HFFc6 (cell line): ENCODE measurements around the gene BAG1. TPM values are rescaled to one million over a fixed set of nuclear protein-coding genes. Genes with fewer than 3 reads are reported as not detected.

ENCODE experiments used
- DNase-seq: peaks from one replicate; pipeline ENCODE4 v3.0.0-alpha.2; 2018
- H3K27ac Mint-ChIP-seq: 2 replicates; pipeline ENCODE4 v1.8.0; 2020; ENCODE audit warnings: mild to moderate bottlenecking, mixed read lengths
- H3K27me3 Mint-ChIP-seq: 2 replicates; pipeline ENCODE4 v1.8.0; 2021; ENCODE audit warnings: mild to moderate bottlenecking, moderate library complexity, mixed read lengths; ENCODE audit not compliant: insufficient read depth
- H3K36me3 Mint-ChIP-seq: 2 replicates; pipeline ENCODE4 v1.8.0; 2021; ENCODE audit warnings: low read depth, mixed read lengths
- H3K4me1 Mint-ChIP-seq: 2 replicates; pipeline ENCODE4 v1.8.0; 2020; ENCODE audit warnings: low read depth, mixed read lengths
- H3K4me3 Mint-ChIP-seq: 2 replicates; pipeline ENCODE4 v1.8.0; 2020; ENCODE audit warnings: mild to moderate bottlenecking, moderate library complexity, mixed read lengths
- H3K9me3 Mint-ChIP-seq: 2 replicates; pipeline ENCODE4 v1.8.0; 2020; ENCODE audit warnings: mild to moderate bottlenecking, mixed read lengths
- total RNA-seq, 6 experiments: library from RNA; stranded (reverse); fragmentation: NEBNext Ultra II Directional; extraction: Animal tissue kit (Norgen Biotek cat#: 25700); gene quantifications; 2 replicates in 1 of 6; 3 replicates in 5 of 6; pipeline ENCODE4 v1.2.3, GENCODE V29; 2021
- TF ChIP-seq, protein P1 (sequence below): fragments of 200-600 bp; sonication (generic); IDR thresholded peaks from 2 replicates; pipeline ENCODE4 v1.5.0; 2021; ENCODE audit warnings: antibody characterized with exemption, mild to moderate bottlenecking

BAG1 gene
- total RNA-seq, 6 experiments from 2014 or later = 22.5 to 31.3 (median 27.6) TPM

- H3K27me3 Mint-ChIP-seq = peaks cover 3% of the 10 kb centered on the region; the same call in 1 of the 2 replicates
- peaks cover 3% of the 10 kb centered on the region; the same call in 1 of the 2 replicates for H3K36me3 Mint-ChIP-seq
- no peak overlapping the region for H3K4me3 Mint-ChIP-seq
- no peak for DNase-seq
- H3K27ac Mint-ChIP-seq = no peak overlapping the region
- H3K4me1 Mint-ChIP-seq = peaks cover under 1% of the 10 kb centered on the region; the same call in 1 of the 2 replicates
- H3K9me3 Mint-ChIP-seq = no peaks in the 10 kb centered on the region
- TF ChIP-seq, protein P1, sequence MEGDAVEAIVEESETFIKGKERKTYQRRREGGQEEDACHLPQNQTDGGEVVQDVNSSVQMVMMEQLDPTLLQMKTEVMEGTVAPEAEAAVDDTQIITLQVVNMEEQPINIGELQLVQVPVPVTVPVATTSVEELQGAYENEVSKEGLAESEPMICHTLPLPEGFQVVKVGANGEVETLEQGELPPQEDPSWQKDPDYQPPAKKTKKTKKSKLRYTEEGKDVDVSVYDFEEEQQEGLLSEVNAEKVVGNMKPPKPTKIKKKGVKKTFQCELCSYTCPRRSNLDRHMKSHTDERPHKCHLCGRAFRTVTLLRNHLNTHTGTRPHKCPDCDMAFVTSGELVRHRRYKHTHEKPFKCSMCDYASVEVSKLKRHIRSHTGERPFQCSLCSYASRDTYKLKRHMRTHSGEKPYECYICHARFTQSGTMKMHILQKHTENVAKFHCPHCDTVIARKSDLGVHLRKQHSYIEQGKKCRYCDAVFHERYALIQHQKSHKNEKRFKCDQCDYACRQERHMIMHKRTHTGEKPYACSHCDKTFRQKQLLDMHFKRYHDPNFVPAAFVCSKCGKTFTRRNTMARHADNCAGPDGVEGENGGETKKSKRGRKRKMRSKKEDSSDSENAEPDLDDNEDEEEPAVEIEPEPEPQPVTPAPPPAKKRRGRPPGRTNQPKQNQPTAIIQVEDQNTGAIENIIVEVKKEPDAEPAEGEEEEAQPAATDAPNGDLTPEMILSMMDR = no peak
These were observed 19.2 kb downstream of the BAG1 start for GRCh38 chr9:33245341-33245740.

DNA sequence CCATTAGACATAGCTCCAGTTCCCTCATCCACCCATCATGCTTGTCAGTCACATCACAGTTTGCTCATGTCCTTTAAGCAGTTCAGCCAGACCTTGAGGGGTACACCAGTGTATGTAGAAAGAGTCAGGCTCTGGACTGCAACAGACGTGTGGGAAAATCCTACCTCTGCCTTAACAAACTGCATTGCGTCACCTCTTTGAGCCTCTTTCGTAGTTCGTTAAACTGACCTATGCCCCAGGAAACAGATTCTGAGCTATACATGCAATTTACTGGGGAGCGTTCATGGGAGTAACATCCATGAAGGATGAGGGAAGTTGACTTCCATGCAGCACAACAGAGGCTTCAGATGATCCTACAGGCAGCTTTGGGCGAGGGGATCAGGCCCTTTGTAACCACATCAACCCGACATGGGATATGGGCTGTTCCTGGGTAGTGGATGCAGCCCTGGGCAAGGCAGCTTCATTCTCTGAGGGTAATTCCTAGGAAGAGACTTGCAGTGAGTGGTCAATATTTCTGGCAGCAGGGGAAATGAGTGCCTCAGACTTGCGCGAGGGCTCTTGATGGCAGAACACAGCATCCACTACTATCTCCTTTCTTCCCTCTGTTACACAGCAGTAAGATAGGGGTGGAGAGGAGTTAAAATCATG, 20.2 kb downstream of the BAG1 start:
- DNase-seq = no peak
- TF ChIP-seq, protein P1 = no peak
- Mint-ChIP-seq H3K4me3 (no peak overlapping the region), H3K27ac (no peak overlapping the region), H3K4me1 (peaks cover 8% of the 10 kb centered on the region), H3K27me3 (peaks cover 3% of the 10 kb centered on the region; the same call in 1 of the 2 replicates), H3K36me3 (peaks cover 3% of the 10 kb centered on the region; the same call in 1 of the 2 replicates), H3K9me3 (no peaks in the 10 kb centered on the region)

- Mint-ChIP-seq H3K27me3 (peaks cover 3% of the 10 kb centered on the region; the same call in 1 of the 2 replicates), H3K27ac (no peak overlapping the region), H3K4me1 (peaks cover 8% of the 10 kb centered on the region)
These were observed 21.8 kb downstream of the BAG1 start for GRCh38 chr9:33242609-33243134.

DNA sequence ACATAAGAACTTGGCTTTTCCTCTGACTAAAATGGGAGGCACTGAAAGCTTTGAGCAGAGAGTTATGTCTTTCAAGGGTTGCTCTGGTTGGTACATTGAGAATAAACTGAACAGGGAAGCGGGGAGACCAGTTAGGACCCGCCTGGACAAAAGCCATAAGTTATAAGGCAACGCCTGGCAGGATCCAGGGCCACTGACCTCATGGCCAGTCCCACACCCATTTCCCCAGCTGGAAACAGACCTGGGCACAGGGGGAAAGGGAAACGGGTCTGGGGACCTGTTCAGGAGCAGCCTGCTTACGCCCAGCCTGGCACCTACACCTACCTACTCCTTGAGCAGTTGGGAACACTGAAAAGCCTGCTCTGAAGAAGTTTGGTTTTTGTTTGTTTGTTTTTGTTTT, 23.2 kb downstream of the BAG1 start:
- peaks cover 3% of the 10 kb centered on the region; the same call in 1 of the 2 replicates for H3K27me3 Mint-ChIP-seq
- DNase-seq = no peak
- H3K36me3 Mint-ChIP-seq = no peaks in the 10 kb centered on the region
- no peak overlapping the region for H3K27ac Mint-ChIP-seq
- no peaks in the 10 kb centered on the region for H3K9me3 Mint-ChIP-seq
- TF ChIP-seq, protein P1 = no peak
- peaks cover 15% of the 10 kb centered on the region for H3K4me1 Mint-ChIP-seq
- H3K4me3 Mint-ChIP-seq = no peak overlapping the region

More at GRCh38 chr9:33242609-33243134, 21.8 kb downstream of the BAG1 start:
- DNase-seq = no peak
- Mint-ChIP-seq H3K4me3 (no peak overlapping the region), H3K36me3 (no peaks in the 10 kb centered on the region; the same call in 1 of the 2 replicates), H3K9me3 (no peaks in the 10 kb centered on the region)
- TF ChIP-seq, protein P1 = no peak

DNA sequence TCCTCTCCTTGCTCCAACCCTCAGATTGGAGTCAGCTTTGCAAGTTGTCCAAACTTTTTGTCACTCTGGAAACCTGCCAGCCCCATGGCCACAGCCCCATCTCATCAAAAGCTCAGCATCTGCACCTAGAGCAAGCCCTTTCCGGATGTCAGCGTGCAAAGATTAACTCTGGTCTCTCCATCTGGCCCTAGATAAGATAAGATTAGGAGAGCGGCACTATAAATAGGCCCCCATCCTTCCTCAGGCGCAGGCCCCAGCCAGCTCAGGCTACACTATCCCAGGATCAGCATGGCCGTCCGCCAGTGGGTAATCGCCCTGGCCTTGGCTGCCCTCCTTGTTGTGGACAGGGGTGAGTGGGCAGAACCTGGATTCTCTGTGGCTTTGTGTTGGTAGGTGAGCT, 24.6 kb downstream of the BAG1 start, which contains the start of gene SPINK4:
SPINK4 (plus strand) TSS at position 247 of the 400 bp plus-strand sequence; CDS start at position 289, 42 bp downstream.
- Mint-ChIP-seq H3K27ac (no peak within 1 kb of the TSS), H3K4me1 (peaks cover 29% of the 10 kb centered on the region), H3K4me3 (no peak within 1 kb of the TSS), H3K9me3 (no peaks in the 10 kb centered on the region), H3K27me3 (peaks cover 3% of the 10 kb centered on the region), H3K36me3 (no peaks in the 10 kb centered on the region)
- no peak for DNase-seq
- TF ChIP-seq, protein P1 = no peak
